HG02798 (cell line): ENCODE results near the gene MAL.
"Not testable (repeated sequence)": the region's sequence is repeated elsewhere in the genome, so short reads cannot be mapped to it uniquely, and the experiment has no call there.

ENCODE experiments used
- ATAC-seq: cut with Tn5 transposase; IDR thresholded peaks from one replicate; pipeline ENCODE4 v1.9.1; 2021; ENCODE audit warnings: mild to moderate bottlenecking; ENCODE audit not compliant: unreplicated experiment, poor library complexity

The MAL gene

DNA sequence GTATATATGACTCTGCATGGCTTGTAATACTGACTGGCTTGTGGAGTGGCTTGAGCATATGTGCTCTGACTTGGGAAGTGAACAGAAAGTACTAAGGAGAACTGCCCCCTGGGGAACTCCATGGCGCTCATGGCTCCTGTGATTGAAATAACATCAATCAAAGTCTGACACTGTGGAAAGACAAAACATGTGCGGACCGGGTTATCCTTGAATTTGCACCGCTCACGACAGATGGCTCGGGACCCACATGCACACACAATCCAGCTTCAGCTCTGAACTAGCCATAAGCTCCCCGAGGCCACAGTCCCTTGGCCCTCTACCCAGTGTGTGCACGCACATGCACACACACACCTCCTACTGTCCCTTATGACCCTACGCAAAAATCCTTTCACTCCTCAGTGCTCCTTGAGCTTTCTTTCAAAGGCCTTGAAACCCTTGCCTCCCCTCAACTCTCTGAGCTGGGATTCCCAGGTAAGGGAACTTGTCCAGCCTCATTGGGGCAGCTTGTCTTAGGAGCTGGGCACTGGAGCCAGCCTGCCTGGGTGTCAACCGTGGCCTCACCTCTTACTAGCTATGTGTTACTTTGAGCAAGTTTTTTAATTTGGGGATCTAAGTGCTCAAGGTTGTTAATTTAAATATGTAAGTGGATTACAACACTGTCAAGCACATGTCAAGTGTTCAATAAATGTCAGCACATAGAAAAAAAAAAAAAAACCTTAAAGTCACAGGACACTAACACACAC lies 52.5 kb downstream of the MAL start:
- no peak for ATAC-seq

DNA sequence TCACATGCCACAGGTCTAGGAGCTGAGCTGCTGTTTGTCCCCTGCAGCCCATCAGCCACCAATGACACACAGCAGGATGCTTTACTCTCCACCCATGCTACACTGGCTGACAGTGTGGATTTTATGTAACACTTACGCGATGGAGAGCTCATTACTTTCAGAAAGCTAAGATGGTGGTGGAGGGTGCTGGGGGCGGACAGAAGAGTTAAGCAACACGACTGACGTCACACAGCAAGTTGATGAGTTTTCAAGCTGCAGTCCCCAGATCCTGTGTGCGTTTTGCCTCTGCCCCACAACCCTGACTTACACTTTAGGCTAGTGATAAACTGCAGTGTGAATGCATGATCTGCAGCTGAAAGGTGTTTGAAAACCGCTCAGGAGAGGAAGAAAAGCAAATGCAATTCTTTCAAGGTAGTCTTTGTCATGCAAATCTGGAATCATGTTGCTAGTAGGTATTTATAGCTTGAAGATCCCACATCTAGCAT lies 53.7 kb downstream of the MAL start:
- ATAC-seq: no peak

DNA sequence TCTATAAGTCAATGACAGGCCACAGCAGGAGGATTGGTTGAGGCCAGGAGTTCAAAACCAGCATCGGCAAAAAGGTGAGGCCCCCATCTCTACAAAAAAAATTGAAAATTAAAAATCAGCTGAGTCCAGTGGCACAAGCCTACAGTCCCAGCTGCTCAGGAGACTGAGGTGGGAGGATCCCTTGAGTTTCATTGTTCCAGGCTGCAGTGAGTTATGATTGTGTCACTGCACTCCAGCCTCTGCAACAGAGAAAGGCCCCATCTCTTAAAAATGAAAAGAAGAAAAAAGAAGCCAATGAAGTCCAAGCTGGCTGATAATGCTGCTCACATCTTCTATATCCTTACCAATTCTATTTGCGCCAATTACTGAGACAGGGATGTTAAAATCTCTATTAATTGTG lies 57.0 kb downstream of the MAL start:
- ATAC-seq: no peak

DNA sequence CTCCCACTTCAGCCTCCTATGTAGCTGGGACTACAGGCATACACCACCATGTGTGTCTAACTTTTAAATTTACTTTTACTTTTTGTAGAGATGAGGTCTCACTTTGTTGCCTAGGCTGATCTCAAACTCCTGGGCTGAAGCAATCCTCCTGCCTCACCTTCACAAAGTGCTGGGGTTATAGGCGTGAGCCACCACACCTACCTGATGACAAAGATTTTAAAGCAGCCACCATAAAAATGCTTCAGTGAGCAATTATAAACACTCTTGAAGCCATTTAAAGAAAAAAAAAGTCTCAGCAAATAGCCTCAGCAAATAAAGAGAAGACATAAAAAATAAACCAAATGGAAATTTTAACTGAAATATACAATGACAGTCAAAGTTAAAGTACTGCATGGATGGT lies 60.5 kb downstream of the MAL start:
- no peak for ATAC-seq

DNA sequence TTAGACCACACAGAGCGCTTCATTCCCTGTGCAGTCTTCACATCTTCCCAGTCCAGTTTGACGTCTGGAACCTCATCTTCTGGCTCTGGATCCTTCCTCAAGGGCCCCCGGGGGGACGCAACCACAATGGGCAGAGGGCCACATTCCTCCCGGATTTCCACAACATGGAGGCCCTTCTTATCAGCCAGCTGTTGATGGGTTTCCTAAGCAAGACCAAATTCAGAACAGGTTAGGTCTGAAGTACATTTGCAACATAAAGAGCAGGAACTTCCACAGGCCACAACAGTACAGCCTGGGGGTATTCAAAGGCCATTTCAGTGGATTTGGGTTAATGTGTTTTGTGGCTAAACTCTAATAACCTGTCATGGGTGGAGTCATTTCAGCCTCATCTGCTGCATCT lies 61.9 kb downstream of the MAL start:
- ATAC-seq: no peak

DNA sequence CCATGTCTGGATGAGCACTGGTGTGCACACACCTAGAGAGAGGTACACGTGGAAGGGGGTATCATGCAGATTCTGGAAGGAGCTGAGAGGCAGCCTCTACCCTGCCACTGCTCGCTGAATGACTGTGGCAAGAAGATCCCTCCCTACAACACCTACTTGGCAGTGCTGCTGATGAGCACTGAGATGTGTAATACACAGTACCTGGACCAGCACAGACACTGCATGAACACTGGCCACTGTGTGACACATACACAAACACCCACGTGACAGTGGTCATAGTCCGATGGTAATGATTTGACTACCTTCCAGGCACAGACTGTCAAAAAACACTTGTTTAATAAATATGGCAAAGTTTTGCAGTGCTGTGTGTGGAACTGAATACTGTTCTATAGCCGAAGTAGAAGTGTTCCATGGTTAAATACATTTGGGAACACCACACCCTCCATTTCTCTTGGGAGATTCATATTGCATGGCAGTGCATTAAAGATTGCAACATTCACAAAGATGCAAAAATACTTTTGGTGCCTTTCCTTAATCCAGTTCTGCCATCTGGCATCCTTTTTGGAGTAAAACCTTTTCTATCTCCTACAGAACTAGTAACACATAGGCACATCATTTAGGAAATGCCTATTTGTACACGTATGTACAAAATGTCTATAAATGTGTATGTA lies 66.5 kb downstream of the MAL start:
- no peak for ATAC-seq

DNA sequence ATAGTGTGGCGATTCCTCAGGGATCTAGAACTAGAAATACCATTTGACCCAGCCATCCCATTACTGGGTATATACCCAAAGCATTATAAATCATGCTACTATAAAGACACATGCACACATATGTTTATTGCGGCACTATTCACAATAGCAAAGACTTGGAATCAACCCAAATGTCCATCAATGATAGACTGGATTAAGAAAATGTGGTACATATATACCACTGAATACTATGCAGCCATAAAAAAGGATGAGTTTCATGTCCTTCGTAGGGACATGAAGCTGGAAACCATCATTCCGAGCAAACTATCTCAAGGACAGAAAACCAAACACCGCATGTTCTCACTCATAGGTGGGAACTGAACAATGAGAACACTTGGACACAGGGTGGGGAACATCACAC lies 72.8 kb downstream of the MAL start:
- not testable (repeated sequence) for ATAC-seq

DNA sequence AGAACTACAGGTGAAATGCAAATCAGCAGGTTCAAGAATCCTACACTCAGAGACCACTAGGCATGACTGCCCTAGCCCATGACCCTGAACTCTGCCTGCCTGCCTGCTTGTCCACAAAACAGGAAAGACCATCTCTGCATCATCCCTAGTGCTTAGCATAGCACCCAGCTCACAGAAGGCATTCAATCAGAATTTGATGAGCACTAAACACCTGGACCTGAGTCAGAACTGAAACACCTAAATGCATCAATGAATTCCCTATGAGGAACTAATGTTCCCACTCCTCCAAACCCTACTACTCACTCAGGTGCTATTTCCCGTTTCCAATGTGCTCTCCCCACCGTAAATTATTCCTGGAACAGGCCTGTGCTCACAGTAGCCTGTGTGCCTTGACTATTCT lies 74.4 kb downstream of the MAL start:
- ATAC-seq: no peak
